GM19455 (cell line): ENCODE data around the gene SPARCL1.
"Not testable (repeated sequence)": the region's sequence is repeated elsewhere in the genome, so short reads cannot be mapped to it uniquely, and the experiment has no call there.

Source experiments
- ATAC-seq: cut with Tn5 transposase; IDR thresholded peaks from one replicate; pipeline ENCODE4 v1.9.1; 2021; ENCODE audit not compliant: unreplicated experiment

The SPARCL1 gene

DNA sequence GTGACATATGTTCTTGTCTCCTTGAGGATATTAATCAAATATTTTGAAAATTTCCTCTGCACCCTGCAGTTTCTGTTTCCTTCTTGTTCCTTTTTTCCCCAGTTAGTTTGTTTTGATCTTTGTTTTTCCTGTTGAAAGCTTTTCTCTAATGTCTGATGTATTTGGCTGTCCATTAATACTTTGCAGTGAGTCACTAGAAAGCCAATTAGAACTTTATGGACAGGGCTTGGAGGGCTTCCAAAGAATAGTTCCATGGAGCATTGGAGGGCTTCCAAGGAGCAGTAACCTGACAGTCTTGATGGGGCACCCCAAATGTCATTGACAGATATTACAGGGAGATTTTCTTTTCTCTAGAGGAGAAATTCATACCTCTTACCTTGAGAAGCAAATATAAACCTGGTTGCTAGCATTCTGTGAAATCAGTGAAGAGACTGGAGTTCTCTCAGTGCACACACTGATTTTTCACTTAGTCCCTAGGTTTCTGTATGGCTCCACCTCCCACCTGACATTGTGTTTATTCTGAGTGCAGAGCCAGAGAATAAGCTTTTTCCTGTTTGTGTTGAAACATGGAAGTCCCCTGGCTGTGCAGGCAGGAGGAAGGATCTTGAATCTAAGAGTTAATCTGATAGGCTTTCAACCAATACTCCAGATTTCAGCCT lies 26.5 kb downstream of the SPARCL1 start:
- ATAC-seq, result no peak

DNA sequence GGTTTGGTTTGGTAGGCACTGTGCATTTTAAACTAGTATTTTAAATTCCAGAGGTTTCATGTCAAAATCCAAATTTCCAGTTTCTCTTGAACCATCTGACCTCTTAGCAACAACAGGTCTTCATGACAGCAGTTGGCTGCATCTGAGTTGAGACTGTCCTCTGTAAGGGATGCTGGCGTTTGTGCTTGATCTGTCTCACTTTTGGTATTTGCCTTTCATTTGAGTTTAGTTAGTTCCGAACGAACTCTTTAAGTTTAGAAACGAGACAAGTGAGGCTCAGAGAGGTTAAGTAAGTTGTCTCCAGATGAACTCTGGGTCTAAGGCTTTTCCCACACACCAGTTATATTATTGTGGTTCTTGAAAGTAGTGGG lies 29.1 kb downstream of the SPARCL1 start:
- ATAC-seq, result peak; percentile 54

DNA sequence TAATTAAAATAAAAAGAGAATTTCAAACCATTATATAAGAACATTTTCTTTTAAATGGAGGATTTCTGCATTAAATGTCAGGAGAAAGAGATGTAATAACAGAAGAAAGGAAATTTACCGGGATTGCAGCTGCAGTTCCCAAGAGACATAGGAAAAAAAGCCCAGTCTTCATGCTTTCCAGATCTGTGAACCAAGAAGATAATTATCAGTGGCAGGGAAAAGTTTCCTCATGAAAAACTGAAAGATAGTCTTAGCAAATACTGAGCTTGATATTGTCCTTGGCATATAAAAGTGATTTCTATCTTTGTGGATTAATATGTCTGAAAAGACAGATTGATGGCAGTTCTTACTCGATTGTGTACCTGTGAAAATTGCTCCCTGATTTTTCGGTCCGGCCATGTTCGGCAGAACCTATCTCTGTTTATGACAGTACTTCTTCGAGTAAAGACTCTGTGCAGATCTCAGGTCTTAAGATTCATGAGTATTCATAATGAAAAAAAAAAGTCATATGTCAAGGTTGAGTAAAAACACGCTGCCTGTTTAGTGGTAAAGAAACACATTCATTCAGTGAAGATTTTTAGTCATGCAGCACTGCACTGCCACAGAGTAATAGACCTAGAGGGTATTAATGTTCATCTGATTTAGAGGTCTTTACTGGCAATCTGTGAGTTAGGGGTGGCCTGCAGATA lies 29.6 kb downstream of the SPARCL1 start:
- peak; percentile 87 for ATAC-seq

DNA sequence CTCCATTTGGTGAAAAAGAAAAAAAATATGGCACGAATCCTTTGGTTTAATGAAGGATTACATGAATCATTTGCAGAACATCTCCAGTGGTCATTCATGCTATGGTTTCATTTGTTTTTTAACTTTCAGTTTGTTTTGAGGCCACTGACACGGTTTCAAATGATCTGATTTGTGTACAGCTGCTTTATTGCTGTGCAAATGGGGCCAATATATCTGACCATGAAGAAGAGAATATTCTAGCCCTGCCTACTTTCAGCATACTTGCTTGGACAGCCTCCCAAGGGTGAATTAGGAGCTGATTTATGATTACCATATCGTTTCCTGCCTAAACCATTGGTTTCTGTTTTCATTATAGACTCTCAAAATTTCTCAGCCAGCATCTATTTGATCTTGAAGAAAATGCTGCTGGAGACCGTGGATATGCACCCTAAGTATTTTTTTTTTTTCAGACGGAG lies 30.7 kb downstream of the SPARCL1 start:
- ATAC-seq, result peak; percentile 57

DNA sequence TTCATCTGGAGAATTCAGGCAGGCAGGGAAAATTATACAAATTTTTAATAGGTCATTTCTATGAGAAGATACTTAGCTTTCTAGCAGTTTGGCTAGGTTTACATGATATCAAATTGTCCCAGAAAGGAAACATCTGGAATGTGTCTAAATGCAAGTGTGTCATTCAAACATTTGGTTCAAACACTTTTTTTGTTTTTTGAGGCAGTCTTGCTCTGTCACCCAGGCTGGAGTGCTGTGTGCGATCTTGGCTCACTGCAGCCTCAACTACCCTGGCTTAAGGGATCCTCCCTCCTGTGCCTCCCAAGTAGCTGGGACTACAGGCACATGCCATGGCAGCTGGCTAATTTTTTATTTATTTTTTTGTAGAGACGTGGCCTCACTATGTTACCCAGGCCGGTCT lies 31.6 kb downstream of the SPARCL1 start:
- no peak for ATAC-seq

DNA sequence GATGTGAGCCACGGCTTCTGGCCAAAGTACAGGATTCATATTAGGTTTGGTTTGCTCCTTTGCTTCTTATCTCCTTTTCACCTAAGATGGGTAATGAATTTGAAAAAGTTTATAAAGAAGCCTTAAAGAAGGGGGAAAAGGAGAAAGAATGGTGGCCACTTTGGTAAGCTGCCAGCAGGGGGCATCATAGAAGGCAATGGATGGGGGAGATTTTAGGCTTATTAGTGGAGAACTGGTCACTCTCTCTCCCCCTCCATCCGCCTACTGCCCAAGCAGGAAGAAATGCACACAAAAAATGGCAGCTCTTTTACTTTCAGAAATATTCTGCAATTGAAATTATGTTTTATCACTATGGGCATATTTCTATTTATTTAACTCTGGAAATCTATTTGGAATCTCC lies 32.0 kb downstream of the SPARCL1 start:
- no peak for ATAC-seq

DNA sequence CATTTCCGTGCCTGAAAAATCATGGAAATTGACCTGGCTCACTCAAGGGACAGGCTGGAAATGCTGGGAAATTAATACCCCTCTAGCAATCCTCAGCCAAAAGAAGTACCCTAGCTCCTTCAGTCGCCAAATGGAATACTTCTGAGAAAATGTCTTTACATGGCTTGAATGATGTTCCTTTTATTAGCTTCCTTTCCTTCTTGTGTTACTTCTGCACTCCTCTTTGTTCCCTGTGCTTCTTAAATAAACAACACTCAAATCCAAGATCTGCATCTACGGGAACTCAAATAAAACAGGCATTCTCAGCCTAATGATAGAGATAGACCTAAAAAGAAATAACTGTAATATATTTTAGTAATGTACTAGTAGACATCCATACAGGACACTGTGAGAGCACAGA lies 36.1 kb downstream of the SPARCL1 start:
- no peak for ATAC-seq

DNA sequence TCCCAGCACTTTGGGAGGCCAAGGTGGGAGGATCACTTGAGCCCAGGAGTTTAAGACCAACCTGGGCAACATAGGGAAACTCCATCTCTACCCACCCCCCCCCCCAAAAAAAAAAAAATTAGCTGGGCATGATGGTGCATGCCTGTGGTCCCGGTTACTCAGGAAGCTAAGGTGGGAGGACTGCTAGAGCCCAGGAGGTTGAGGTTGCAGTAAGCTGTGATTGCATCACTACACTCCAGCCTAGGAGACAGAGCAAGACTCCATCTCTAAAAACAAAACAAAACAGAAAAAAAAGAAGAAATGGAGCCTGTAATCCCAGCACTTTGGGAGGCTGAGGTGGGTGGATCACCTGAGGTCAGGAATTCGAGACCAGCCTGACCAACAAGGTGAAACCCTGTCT lies 37.3 kb downstream of the SPARCL1 start:
- ATAC-seq, result not testable (repeated sequence)

DNA sequence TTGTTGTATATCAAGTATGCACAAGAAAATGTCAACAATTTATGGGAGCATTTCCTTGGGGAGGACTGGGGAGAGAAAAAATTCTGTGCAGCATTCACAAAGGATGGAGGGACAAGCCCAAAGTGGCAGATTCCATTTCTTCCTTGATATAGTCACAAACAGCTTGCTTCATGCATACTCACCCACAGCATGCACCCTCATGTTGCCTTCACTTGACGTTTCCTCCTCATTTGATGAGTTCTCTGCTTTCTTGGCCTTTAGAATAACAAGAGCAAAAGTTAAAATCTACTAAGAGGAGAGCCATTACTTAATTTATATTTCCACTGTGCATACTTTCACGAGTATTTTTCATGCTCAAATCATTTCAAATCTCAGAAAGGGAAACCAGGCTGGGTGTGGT lies 37.7 kb downstream of the SPARCL1 start:
- ATAC-seq, result no peak

DNA sequence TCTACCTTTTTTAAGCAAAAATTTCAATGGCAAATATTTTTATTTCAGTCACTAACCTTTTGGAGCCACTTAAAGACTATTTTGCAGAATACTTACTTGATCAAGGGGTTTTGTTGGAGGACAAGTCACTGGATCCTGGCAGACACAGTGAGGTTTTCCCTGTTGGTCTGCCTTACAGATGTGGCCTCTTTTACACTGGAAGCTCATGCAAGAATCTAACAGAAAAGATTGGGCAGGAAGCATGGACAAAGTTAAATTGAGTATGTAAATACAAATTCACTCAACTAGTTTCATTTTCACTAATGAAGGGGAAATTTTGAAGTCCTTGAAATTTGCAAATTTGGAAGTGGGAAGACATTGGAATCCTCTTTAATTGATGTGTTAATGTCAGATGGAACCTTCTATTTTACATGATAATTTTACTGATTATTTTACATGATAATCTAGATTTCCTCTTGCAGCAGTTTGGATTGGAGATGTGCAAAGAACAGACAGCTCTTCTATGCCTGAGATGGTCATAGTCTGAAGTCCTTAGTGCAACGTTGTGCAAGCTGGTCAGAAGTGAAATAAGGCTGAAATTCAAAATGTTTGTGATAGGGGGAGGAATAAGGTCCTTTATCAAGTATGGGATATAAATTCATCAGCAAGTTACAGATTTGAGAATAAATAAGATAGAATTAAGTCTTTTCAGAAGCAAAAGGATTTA lies 38.4 kb downstream of the SPARCL1 start:
- ATAC-seq, result no peak

DNA sequence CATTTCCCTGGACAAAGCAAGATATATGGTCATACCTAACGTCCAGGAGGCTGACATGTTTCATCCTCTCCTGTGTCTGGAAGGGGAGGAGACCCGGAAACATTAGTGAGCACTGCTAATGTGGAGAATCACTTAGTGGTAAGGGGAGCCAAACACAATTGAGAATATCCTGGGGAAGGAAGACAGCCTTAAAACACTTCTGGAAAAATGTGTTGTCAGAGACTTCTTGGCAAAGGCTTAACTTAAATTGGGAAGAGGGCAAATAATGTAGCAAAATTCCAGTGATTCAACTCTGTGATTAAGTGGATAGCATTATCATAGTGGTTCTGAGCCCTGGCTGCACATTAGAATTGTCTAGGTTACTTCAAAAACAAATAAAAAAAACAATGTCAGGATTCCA lies 39.5 kb downstream of the SPARCL1 start:
- ATAC-seq, result no peak

DNA sequence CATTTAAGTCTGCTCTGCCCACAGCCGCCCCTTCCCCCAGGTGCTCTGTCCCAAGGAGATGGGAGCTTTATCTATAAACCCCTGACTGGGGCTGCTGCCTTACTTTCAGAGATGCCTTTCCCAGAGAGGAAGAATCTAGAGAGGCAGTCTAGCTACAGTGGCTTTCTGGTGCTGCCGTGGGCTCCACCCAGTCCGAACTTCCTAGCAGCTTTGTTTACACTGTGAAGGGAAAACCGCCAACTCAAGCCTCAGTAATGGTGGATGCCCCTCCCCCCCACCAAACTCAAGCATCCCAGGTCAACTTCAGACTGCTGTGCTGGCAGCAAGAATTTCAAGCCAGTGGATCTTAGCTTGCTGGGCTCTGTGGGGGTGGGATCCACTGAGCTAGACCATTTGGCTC lies 40.5 kb downstream of the SPARCL1 start:
- not testable (repeated sequence) for ATAC-seq

DNA sequence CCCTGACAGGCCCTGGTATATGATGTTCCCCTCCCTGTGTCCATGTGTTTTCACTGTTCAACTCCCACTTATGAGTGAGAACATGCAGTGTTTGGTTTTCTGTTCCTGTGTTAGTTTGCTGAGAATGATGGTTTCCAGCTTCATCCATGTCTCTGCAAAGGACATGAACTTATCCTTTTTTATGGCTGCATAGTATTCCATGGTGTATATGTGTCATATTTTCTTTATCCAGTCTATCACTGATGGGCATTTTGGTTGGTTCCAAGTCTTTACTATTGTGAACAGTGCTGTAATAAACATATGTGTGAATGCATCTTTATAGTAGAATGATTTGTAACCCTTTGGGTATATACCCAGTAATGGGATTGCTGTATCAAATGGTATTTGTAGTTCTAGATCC lies 45.9 kb downstream of the SPARCL1 start:
- not testable (repeated sequence) for ATAC-seq

DNA sequence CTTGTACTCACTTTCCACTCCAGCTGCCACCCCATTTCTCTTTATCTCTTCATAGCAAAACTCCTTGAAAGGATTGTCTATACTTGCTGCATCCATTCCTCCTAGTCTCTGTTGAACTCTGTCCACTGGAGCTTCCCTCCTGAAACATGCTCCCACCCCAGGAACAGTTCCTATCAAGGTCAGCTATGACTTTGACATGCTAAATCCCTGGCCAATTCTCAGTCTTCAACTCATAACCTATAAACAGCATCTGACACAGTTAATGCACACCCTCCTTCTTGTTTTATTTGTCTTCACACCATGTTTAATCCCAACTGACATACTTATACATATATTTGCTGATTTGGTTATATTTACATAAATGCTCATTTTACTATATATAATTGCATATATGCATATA lies 47.8 kb downstream of the SPARCL1 start:
- ATAC-seq, result no peak

DNA sequence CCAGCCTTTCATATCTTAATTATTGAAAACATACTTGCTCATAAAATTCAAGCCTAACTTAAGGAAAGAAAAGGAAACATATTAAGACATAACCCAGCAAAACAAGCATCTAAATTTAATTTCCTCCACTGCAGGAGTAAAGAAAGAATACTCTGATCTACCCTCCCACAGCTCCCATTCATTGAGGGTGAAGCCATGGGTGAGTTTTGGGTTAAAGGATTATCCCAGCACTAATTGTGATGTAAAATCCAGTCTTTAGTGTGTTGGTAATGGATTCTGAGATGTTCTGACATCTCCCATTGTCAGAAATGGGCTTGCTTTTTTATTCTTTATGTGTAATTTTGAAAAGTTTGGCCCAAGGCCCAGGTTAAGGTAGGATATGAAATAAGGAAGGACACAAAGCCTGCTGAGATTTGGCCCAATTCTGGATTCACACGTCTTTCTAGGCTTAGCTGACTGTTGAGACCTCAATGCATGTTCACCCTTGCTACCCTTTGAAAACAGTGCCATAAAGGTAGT lies 50.4 kb downstream of the SPARCL1 start:
- no peak for ATAC-seq

DNA sequence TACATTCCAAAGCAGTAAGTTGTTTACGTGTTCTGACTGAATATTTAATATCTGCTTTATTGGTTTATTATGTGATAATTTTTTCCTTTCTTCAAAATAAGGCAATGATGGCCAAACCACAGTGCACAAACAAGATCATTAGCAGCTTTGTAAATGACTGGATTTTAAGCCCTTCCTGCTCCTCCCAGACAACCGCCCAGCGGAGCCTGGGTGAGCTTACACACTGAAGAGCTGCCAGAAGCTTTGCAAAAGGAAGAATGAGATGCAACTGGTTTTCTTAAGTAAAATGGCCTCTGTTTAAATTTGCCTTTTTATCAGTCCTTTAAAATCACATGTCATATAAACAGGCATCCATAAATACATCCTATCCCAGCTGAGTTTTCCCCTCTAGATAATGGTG lies 52.2 kb downstream of the SPARCL1 start:
- ATAC-seq, result no peak

DNA sequence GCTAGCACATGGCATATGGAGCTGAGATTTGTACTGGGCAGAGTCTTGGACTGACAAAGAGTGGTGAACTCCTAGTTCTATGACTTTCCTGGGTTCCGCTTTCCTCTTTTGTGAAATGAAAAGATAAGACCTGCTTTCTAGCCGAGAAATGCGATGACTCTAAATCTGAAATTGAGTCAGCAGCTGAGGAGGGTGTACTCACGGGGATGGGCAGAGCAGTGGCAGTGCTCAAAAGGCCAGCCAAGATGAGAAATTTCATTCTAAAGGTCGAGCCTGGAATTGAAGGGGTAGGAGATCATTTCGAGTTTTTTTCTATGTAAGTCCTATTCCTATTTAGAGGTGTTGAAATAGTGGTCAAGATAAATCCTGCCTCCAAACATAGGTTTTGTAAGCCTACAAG lies 59.8 kb downstream of the SPARCL1 start:
- ATAC-seq, result no peak

DNA sequence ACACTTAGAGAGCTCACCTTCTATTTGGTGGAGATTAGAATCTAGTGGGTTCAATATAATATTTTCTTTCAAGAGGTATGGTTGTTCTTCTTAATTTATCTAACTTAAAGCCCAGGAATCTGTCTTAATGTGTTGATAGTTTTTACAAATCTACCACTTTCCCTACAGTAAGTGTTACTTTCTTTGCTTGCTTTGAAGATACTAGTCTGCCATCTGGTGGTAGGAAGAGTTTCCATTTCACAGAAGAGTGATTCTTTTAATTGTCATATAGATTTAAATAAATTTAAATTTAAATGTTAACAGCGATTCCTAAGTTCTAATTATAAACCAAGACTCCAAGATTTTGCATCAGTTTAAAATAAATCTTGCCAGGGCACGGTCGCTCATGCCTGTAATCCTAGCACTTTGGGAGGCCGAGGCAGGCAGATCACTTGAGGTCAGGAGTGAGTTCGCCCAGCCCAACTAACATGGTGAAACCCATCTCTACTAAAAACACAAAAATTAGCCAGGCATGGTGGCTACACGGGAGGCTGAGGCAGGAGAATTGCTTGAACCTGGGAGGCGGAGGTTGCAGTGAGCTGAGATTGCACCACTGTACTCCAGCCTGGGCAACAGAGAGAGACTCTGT lies 63.3 kb downstream of the SPARCL1 start:
- peak; percentile 64 for ATAC-seq

DNA sequence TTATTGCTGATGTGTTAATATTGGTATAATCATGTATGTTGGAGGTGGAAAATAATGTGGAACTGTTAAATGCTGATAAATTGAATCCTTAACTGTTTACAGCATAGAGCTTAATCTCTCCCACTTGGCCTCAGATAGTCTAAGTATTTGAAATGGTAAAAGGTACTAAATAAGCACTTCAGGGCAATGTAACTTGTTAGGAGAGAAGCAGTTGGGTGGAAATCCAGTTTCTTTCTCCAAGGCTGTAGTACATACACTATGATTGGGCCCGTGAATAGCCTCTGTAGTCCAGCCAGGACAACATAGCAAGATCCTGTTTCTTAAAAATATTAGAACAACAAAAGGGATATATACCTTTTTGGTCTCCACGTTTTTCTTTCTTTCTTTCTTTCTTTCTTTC lies 67.1 kb downstream of the SPARCL1 start:
- ATAC-seq, result no peak

DNA sequence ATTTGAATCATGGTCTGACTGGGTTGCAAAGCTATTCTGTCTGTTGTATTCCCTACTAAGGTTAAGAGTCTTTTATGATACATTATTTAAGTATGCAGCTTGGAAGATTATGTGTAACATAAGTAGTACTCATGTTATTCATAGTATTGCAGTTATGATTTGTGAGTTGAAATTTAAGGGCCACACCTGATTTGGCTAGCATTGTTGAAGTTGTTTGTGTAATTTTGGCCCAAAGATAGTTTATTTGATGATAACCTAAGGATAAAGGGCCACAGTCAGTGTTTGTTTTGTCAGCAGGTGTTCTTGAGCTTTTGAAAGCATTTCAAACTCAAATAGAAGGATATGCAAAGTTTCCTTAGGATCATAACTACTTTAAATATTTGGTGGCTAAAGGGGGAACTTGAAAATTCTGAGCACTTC lies 67.9 kb downstream of the SPARCL1 start:
- no peak for ATAC-seq

DNA sequence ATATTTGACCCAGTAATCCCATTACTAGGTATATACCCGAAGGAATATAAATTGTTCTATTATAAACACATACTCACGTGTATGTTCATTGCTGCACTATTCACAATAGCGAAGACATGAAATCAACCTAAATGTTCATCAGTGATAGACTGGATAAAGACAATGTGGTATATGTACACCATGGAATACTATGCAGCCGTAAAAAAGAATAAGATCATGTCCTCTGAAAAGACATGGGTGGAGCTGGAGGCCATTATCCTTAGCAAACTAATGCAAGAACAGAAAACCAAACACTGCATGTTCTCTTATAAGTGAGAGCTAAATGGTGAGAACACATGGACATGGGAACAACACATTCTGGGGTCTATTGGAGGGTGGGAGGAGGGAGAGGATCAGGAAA lies 70.3 kb downstream of the SPARCL1 start:
- ATAC-seq, result no peak

DNA sequence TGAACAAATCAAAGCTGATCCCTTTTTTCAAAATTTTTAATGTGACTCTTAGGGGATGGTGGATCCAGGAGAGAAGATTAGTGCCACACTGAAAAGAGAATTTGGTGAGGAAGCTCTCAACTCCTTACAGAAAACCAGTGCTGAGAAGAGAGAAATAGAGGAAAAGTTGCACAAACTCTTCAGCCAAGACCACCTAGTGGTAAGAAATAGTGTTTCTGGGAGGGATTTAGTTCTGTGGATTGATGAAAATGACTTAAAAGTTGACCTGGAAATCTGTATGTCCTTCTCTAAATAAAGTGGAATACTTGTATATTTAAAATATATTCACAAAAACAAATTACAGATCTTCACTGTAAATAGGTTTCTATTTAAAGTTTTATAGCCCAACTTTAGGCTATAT lies 77.6 kb downstream of the SPARCL1 start:
- ATAC-seq, result no peak
